HepG2 (cell line): ENCODE measurements around the gene MBD3L2B. TPM values are rescaled to one million over a fixed set of nuclear protein-coding genes. Genes with fewer than 3 reads are reported as not detected.

Source experiments
- ATAC-seq: fragments of 200-7000 bp; cut with Tn5 transposase; 3 replicates; pipeline ENCODE4 v1.9.1; 2020; ENCODE audit warnings: mild to moderate bottlenecking, moderate library complexity
- BruUV-seq: library from RNA; stranded (reverse); fragments of 400-500 nt; replicated peaks from 2 replicates; lab custom pipeline; 2021; lab: Mats Ljungman, UMichigan
- CTCF ChIA-PET: fragments of 300-600 bp; formaldehyde crosslinking; extraction: SDS; loops from one replicate; lab custom pipeline; 2021; ENCODE audit warnings: low total read pairs, inconsistent platforms, low intra/inter-chr PET ratio; lab: Yijun Ruan, JAX
- POLR2A ChIA-PET: fragments of 350-600 bp; sonication (Branson Sonifier 250); formaldehyde crosslinking; loops from one replicate; lab custom pipeline; 2020; ENCODE audit warnings: antibody characterized with exemption, inconsistent platforms; lab: Yijun Ruan, JAX
- DNase-seq: peaks from one replicate; pipeline ENCODE4 v3.0.0-alpha.2; 2015; ENCODE audit warnings: low spot score
- FAIRE-seq: peaks from 3 replicates; lab custom pipeline; 2011; peaks lifted over from hg19 to GRCh38; lab: Jason Lieb, UNC
- H2AFZ ChIP-seq: one replicate; pipeline ENCODE4 v1.6.1; 2011; ENCODE audit warnings: low read length, inconsistent platforms
- H3K27ac ChIP-seq: fragments of 300-600 bp; 3 replicates; pipeline ENCODE4 v1.8.0; 2011; ENCODE audit warnings: mixed run types, mild to moderate bottlenecking, mixed read lengths, low read length, inconsistent platforms; ENCODE audit not compliant: insufficient read depth; ENCODE audit errors: extremely low read length
- H3K27me3 ChIP-seq, 2 experiments: fragments of 200-600 bp in 1 of 2; 2 replicates in 1 of 2; 3 replicates in 1 of 2; pipeline versions ENCODE4 v1.6.0 to v1.8.0; 2011; ENCODE audit warnings: low read length in 2 of 2, mild to moderate bottlenecking in 2 of 2, moderate library complexity in 2 of 2, inconsistent platforms in 1 of 2; ENCODE audit not compliant: insufficient read depth in 2 of 2, control insufficient read depth in 1 of 2
- H3K36me3 ChIP-seq, 2 experiments: fragments of 200-600 bp in 1 of 2; replicated peaks in 1 of 2; 2 replicates in 1 of 2; 3 replicates in 1 of 2; pipeline versions ENCODE4 v1.5.1 to v1.8.0; 2011; ENCODE audit warnings: low read length in 2 of 2, inconsistent platforms in 1 of 2; ENCODE audit not compliant: insufficient read depth in 2 of 2, control insufficient read depth in 1 of 2
- H3K4me1 ChIP-seq: 2 replicates; pipeline ENCODE4 v1.5.1; 2012; ENCODE audit warnings: low read length, inconsistent platforms; ENCODE audit not compliant: insufficient read depth
- H3K4me2 ChIP-seq: 2 replicates; pipeline ENCODE4 v1.6.0; 2011; ENCODE audit warnings: low read depth, low read length, inconsistent platforms
- H3K4me3 ChIP-seq, 3 experiments: fragments of 200-600 bp in 1 of 3; sonication (generic), shearing (Covaris generic) in 1 of 3; replicated peaks in 1 of 3; 2 replicates each; pipeline ENCODE4 v1.5.1; 2011 to 2016; ENCODE audit warnings: low read length in 3 of 3, inconsistent platforms in 2 of 3, low read depth in 2 of 3, mild to moderate bottlenecking in 2 of 3, control low read depth in 1 of 3, mixed read lengths in 1 of 3; ENCODE audit not compliant: insufficient read depth in 1 of 3
- H3K79me2 ChIP-seq: one replicate; pipeline ENCODE4 v1.6.1; 2011; ENCODE audit warnings: low read length, inconsistent platforms; ENCODE audit not compliant: insufficient read depth
- H3K9ac ChIP-seq: 2 replicates; pipeline ENCODE4 v1.6.0; 2011; ENCODE audit warnings: mild to moderate bottlenecking, low read depth, low read length, inconsistent platforms; ENCODE audit not compliant: insufficient read depth
- H3K9me3 ChIP-seq: 2 replicates; pipeline ENCODE4 v1.5.1; 2012; ENCODE audit warnings: mild to moderate bottlenecking, low read length
- H4K20me1 ChIP-seq: 2 replicates; pipeline ENCODE4 v1.6.0; 2011; ENCODE audit warnings: inconsistent platforms, mild to moderate bottlenecking, low read length, moderate library complexity; ENCODE audit not compliant: insufficient read depth
- BORCS8-MEF2B ChIP-seq: sonication (generic); formaldehyde crosslinking; IDR thresholded peaks from 2 replicates; pipeline ENCODE4 v1.8.0; 2022; ENCODE audit warnings: mild to moderate bottlenecking, missing genetic modification reagents
- CERS6 ChIP-seq: sonication (generic); formaldehyde crosslinking; IDR thresholded peaks from 2 replicates; pipeline ENCODE4 v1.5.0; 2020; ENCODE audit warnings: missing genetic modification reagents
- CREB1 ChIP-seq, 2 experiments: fragments of 450-650 bp in 1 of 2; IDR thresholded peaks; 2 replicates each; pipeline ENCODE4 v1.6.1; 2016 to 2017; ENCODE audit warnings: control low read depth in 1 of 2, mild to moderate bottlenecking in 1 of 2, missing compliant biosample characterization in 1 of 2, missing genetic modification characterization in 1 of 2
- ELF1 ChIP-seq: sonication (generic); formaldehyde crosslinking; IDR thresholded peaks from 2 replicates; pipeline ENCODE4 v1.4.0; 2020; ENCODE audit warnings: missing genetic modification reagents
- FOXP1 ChIP-seq, 2 experiments: fragments of 450-650 bp in 1 of 2; IDR thresholded peaks; 2 replicates each; pipeline ENCODE4 v1.6.1; 2017 to 2018; ENCODE audit warnings: antibody characterized with exemption in 1 of 2
- HDAC1 ChIP-seq: sonication (generic); formaldehyde crosslinking; IDR thresholded peaks from 2 replicates; pipeline ENCODE4 v1.5.1; 2020; ENCODE audit warnings: mild to moderate bottlenecking, missing genetic modification reagents
- KLF11 ChIP-seq: IDR thresholded peaks from 2 replicates; pipeline ENCODE4 v1.6.1; 2016; ENCODE audit warnings: missing compliant biosample characterization
- MAF1 ChIP-seq: sonication (generic); formaldehyde crosslinking; IDR thresholded peaks from 2 replicates; pipeline ENCODE4 v1.5.0; 2020; ENCODE audit warnings: missing genetic modification reagents, borderline replicate concordance
- NRL ChIP-seq: sonication (generic); formaldehyde crosslinking; IDR thresholded peaks from 2 replicates; pipeline ENCODE4 v1.5.0; 2020; ENCODE audit warnings: missing genetic modification reagents, mild to moderate bottlenecking, moderate library complexity, borderline replicate concordance
- POGZ ChIP-seq: sonication (generic); formaldehyde crosslinking; IDR thresholded peaks from 2 replicates; pipeline ENCODE4 v1.4.0; 2020; ENCODE audit warnings: mild to moderate bottlenecking, missing genetic modification reagents
- TARDBP ChIP-seq: sonication (generic); formaldehyde crosslinking; IDR thresholded peaks from 2 replicates; pipeline ENCODE4 v1.8.0; 2022; ENCODE audit warnings: mild to moderate bottlenecking, missing genetic modification reagents
- ZFP37 ChIP-seq: sonication (generic); formaldehyde crosslinking; IDR thresholded peaks from 2 replicates; pipeline ENCODE4 v1.4.0; 2020; ENCODE audit warnings: missing genetic modification reagents, borderline replicate concordance
- ZFP82 ChIP-seq: sonication (generic); formaldehyde crosslinking; IDR thresholded peaks from 2 replicates; pipeline ENCODE4 v1.5.1; 2020; ENCODE audit warnings: mild to moderate bottlenecking, missing genetic modification reagents, borderline replicate concordance
- ZNF282 ChIP-seq: fragments of 450-650 bp; IDR thresholded peaks from 2 replicates; pipeline ENCODE4 v1.6.1; 2018; ENCODE audit not compliant: partially characterized antibody
- ZNF337 ChIP-seq: sonication (generic); formaldehyde crosslinking; IDR thresholded peaks from 2 replicates; pipeline ENCODE4 v1.5.1; 2020; ENCODE audit warnings: missing genetic modification reagents, low read depth, mild to moderate bottlenecking, borderline replicate concordance
- ZNF451 ChIP-seq: sonication (generic); formaldehyde crosslinking; IDR thresholded peaks from 2 replicates; pipeline ENCODE4 v1.5.0; 2020; ENCODE audit warnings: mild to moderate bottlenecking, missing genetic modification reagents
- ZNF841 ChIP-seq: sonication (generic); formaldehyde crosslinking; IDR thresholded peaks from 2 replicates; pipeline ENCODE4 v1.8.1; 2023; ENCODE audit warnings: missing genetic modification reagents, borderline replicate concordance
- WGBS: methylation state at CpG from one replicate; pipeline ENCODE4 v1.1.6; 2017; ENCODE audit warnings: low lambda C conversion rate; 5-methylcytosine and 5-hydroxymethylcytosine counted together
- in situ Hi-C: cut with HindIII; loops from 2 replicates; pipeline ENCODE4 v1.10.0; 2017; ENCODE audit warnings: low pct_unique_long_range_greater_than_20kb; ENCODE audit not compliant: extremely low pct_ligation_motif_present
- intact Hi-C: fragments of 100-400 bp; cut with micrococcal nuclease; formaldehyde crosslinking; loops from one replicate; pipeline ENCODE4 v1.10.0; 2022; ENCODE audit not compliant: unreplicated experiment
- polyA plus RNA-seq, 8 experiments: library from polyadenylated mRNA; depleted of rRNA in 3 of 8; stranded (reverse) in 7 of 8; unstranded in 1 of 8; fragments of >200 nt; fragmentation: Illumina TruSeq in 4 of 8; extraction: Trizol in 4 of 8; gene quantifications; 2 replicates each; pipeline versions ENCODE4 v1.2.1 to v1.2.3, GENCODE V29; 2011 to 2016; ENCODE audit warnings: low read depth in 4 of 8, missing spikeins in 1 of 8, mixed read lengths in 1 of 8; ENCODE audit not compliant: insufficient read depth in 1 of 8
- total RNA-seq, 5 experiments: library from RNA; depleted of rRNA; stranded (reverse); fragments of >200 nt; fragmentation: Illumina TruSeq; extraction: Trizol; gene quantifications; 2 replicates each; pipeline ENCODE4 v1.2.3, GENCODE V29; 2016; ENCODE audit warnings: low read depth in 1 of 5

The MBD3L2B gene
- total and polyA plus RNA-seq, 2 of the 13 experiments (the other 11 are each of a cell fraction or from before 2014, with no cell fraction given): not detected

- TF ChIP-seq CERS6: no peak
Observed at GRCh38 chr19:6996810-6997209, 24.4 kb downstream of the MBD3L2B start (continued).

- H3K27ac ChIP-seq: no peak overlapping the region
- no peaks in the 10 kb centered on the region for H3K79me2 ChIP-seq
- ChIA-PET CTCF (no interaction called here), POLR2A (no interaction called here)
- no peaks in the 10 kb centered on the region for H3K4me1 ChIP-seq
- in situ Hi-C loops (no loop called here), intact Hi-C loops (no loop called here)
- H3K9ac ChIP-seq: no peak overlapping the region
- no peak overlapping the region for H3K4me3 ChIP-seq
- BruUV-seq: no TSS peak
- H4K20me1 ChIP-seq: no peaks in the 10 kb centered on the region
- TF ChIP-seq ZNF841 (CRISPR knock-in tag) (no peak), CREB1 (IDR thresholded peaks at IDR 0.05) (peak; percentile 60; the same call in 1 of the 2 replicates), CREB1 (CRISPR knock-in tag; IDR thresholded peaks at IDR 0.05) (no peak)
- no peaks in the 10 kb centered on the region for H3K36me3 ChIP-seq
- 0% methylated on average over 1 of the region's 1 CpG for WGBS
- H3K9me3 ChIP-seq: peaks cover 8% of the 10 kb centered on the region
- no peak overlapping the region for H3K4me2 ChIP-seq
- no peak for DNase-seq
- no peaks in the 10 kb centered on the region; a peak in 1 of 5 replicates for H3K27me3 ChIP-seq
- ATAC-seq: no peak
- no peak for FAIRE-seq
- no peak overlapping the region for H2AFZ ChIP-seq
Observed at GRCh38 chr19:6995054-6995453, 26.2 kb downstream of the MBD3L2B start.

- no peak for FAIRE-seq
Observed at GRCh38 chr19:6988257-6988656, 33.0 kb downstream of the MBD3L2B start.

More at GRCh38 chr19:6988257-6988656, 33.0 kb downstream of the MBD3L2B start:
- in situ Hi-C loops (no loop called here), intact Hi-C loops (no loop called here)
- Histone ChIP-seq H3K9ac (no peak overlapping the region), H3K9me3 (peaks cover 27% of the 10 kb centered on the region), H4K20me1 (no peaks in the 10 kb centered on the region), H3K36me3 (no peaks in the 10 kb centered on the region), H3K4me2 (no peak overlapping the region), H3K27ac (no peak overlapping the region), H3K79me2 (no peaks in the 10 kb centered on the region), H3K27me3 (no peaks in the 10 kb centered on the region), H3K4me3 (no peak overlapping the region), H3K4me1 (no peaks in the 10 kb centered on the region), H2AFZ (no peak overlapping the region)
- DNase-seq: no peak
- ChIA-PET POLR2A (no interaction called here), CTCF (no interaction called here)
- TF ChIP-seq ZNF282 (no peak), HDAC1 (no peak), NRL (CRISPR knock-in tag) (no peak), TARDBP (CRISPR knock-in tag) (no peak), ZFP82 (CRISPR knock-in tag) (no peak), ZFP37 (CRISPR knock-in tag) (no peak), KLF11 (no peak), ZNF451 (CRISPR knock-in tag) (no peak), FOXP1 (IDR thresholded peaks at IDR 0.05) (no peak), FOXP1 (CRISPR knock-in tag; IDR thresholded peaks at IDR 0.05) (no peak), ZNF337 (CRISPR knock-in tag) (no peak), ELF1 (CRISPR knock-in tag) (no peak), MAF1 (CRISPR knock-in tag) (no peak), BORCS8-MEF2B (CRISPR knock-in tag) (no peak), POGZ (CRISPR knock-in tag) (no peak)
- ATAC-seq: no peak
- 21% methylated on average over 3 of the region's 3 CpGs for WGBS
- no TSS peak for BruUV-seq
